HG03108 (cell line): Measurements from ENCODE around the gene FTSJ1.

Source experiments
- ATAC-seq: cut with Tn5 transposase; IDR thresholded peaks from one replicate; pipeline ENCODE4 v1.9.1; 2021; ENCODE audit warnings: moderate library complexity; ENCODE audit not compliant: unreplicated experiment

Gene FTSJ1

DNA sequence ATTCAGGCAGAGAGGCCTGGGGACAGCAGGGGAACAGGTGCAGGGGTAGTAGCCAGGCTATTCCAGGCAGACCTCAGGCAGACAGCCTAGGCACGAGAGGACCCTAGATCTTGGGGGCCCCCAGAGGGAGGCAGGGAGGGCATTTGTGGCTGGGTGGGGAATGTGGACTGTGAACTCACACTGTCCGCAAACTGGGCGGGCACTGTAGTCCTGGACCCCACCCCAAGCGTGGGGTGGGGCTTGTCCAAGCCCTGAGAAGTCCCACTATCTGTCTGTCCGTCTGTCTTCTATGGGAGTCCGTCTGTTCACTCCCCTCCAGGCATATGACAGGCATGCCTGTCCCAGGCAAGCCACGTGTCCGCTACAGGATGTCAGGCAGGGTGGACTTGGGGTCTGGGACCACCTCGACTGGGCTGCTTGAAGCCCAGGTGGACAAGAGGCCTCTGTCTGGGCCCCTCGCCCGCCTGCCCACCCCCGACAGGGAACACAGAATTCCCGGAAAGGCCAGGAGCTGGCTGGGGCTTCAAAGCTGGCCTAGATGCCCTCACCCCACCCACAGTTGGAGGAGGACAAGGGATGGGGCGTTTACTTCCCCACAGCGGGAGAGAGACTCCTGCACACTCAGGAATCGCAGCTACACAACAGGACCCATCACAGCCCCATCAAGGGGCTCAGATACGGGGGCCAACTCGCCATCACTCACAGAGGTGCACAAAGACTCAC is 5.7 kb upstream of the FTSJ1 start, which contains the start of gene SLC38A5:
Gene SLC38A5, minus strand, starts transcription at position 151 of the 723 bp plus-strand sequence. CDS start 2,336 bp downstream, outside the sequence.
- no peak for ATAC-seq

DNA sequence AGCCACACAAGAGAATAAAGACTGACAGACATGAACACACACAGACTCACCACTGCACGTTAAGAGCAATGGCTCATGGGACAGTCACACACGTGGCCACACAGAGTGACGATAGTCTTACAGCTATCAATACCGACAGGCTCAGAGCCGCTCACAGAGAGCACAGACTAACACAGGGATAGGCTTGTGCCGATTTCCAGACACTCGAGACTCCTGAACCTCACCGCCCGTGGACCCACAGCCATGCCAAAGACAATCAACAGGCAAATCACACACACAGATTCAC is 5.2 kb upstream of the FTSJ1 start:
- ATAC-seq, result no peak

DNA sequence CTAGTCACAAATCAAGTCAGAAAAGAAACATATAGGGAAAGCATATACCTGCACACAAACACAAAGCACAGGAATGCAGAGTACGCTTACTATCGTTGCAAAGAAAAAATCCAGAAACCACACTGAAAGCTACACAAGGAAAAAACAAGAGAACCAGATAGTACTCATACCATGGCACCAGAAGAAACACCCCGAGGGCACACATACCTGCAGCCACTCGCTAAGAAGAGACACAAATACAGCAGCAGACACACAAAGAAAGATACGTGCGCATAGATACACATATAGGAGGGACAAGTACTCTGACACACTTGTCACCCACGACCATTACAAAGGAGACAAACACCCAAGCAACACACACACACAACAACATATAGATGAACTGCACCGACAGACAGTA is 4.5 kb upstream of the FTSJ1 start:
- no peak for ATAC-seq

DNA sequence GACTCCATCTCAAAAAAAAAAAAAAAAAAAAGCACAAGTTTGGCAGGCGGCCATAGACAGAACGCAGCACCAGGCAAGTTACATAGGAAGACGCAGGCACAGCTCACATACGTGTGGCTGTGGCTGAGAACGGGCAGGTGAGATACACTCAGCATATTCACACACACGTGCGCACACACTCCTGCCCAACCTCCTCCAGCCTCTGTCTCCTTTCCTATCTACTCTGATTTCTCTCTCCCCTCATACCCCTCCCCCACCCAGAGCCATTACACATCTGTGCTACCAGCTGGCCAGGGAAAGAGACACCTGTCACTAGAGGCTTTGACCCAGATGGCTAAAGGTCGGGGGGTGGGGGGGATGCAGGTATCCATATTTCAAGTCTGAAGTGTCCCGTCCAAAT is 3.8 kb upstream of the FTSJ1 start:
- no peak for ATAC-seq

DNA sequence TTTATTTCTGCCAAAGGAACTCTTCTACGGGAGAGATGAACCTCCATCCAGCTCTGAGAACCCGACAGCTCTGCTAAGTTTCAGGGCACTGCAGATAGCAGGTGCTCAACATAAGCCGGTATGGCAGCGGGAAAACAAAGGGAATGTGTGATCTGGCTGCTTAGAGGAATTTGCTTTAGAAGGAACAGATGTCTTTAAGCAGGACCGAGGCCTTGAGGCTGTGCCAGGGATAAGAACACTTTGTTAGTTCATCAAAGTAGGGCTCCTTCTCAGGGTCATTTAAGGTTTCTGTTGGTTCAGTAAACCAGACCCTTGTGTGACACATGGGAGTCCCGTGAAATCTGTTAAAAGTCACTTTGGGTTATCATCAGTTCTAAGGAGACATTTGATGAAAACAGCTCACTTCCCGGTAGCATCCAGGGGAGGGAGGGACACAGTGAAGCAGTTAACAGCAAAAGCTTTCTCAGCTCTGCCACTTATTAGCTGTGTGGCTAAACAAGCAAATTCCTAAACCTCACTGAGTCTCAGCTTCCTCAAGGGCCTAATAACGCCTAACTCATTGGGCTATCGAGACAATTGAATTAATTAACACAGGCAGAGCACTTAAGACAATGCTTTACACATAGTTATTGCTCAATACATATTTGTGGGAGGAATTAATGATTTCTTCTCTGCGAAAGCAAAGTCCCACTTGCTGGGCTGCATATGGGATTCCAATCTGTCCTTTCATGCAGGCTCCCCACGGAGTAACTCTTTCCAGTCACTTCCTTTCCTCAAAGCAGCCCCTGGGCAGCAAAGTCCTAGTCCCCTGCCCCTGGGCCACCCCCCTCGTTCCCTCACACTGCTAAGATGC is 2.9 kb upstream of the FTSJ1 start:
- ATAC-seq, result no peak

DNA sequence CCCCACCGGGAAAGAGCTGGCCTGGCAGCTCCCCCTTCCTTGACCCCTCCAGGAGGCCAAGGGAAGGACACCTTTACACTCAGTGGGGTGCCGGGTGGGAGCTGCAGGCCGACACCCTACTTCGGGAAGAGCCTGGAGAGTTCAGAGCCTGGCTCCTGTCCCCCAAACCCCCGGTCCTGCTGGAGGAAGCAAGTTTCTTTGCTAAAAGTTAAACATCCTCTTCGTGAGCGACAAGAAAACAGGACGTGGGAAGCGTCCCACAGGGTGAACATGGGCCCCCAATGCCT is 2.4 kb upstream of the FTSJ1 start:
- no peak for ATAC-seq

DNA sequence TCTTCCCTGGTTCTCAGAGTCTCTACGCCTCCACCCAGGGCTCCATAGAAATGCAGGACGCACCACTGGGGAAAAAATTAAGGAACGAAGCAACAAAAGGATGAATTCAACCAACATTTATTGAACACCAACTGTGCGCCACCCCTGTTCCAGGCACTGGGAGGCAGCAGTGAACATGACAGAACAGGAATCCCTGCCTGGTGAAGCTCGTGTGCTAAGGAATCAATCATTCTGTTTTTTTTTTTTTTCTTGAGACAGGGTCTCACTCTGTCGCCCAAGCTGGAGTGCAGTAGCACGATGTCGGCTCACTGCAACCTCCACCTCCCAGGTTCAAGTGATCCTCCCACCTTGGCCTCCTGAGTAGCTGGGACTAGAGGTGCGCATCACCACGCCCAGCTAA is 1.9 kb upstream of the FTSJ1 start:
- no peak for ATAC-seq

DNA sequence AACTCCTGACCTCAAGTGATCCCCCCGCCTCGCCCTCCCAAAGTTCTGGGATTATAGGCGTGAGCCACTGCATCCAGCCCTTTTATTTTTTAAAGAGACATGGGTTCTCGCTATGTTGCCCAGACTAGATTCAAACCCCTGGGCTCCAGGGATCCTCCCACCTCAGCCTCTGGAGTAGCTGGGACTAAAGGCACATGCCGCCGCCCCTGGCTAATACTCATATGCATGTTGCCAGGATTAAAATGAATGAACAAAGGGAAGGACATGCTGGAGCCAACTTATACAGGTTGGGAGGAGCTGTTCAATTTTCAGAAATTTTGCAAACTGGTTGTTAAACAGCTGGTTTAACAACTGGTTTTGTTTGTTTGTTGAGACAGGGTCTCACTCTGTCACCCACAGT is 1.4 kb upstream of the FTSJ1 start:
- no peak for ATAC-seq

DNA sequence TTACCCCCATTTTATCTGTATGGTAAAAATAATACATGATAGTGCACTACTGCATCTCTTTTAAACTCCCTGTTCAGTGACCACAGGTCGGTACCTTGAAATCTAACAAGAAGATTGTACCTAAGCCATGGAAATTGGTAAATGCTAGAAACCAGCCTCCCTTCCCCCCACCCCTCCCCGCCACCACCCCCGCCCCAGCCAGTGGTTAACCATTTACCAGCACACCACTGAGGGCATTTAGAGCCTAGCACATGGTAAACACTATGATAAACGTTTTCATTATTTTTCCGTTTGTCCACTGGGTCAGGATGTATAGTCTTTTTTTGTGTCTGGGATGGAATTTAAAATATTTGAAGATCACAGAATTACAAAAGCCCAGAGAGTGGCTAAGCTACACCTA is 703 bp upstream of the FTSJ1 start:
- ATAC-seq, result no peak

DNA sequence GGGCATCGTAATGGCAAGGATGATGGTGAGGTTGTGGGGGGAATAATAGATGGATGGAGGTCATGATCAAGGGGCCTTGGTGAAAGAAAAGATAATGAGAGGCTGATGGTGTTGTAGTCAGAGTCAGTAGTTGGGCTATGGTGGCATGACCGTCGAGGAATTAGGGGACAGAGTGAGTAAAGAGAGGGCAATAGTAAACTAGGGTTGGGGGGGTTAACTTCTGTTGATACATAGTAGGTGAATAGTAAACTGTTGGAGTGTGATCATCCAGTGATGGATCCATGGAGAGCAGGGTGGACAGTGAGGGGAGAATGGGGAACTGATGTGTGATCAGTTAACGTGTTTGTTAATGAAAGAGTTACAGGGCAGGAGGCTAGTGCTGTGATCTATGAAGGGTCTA is 920 bp downstream of the FTSJ1 start:
- no peak for ATAC-seq

DNA sequence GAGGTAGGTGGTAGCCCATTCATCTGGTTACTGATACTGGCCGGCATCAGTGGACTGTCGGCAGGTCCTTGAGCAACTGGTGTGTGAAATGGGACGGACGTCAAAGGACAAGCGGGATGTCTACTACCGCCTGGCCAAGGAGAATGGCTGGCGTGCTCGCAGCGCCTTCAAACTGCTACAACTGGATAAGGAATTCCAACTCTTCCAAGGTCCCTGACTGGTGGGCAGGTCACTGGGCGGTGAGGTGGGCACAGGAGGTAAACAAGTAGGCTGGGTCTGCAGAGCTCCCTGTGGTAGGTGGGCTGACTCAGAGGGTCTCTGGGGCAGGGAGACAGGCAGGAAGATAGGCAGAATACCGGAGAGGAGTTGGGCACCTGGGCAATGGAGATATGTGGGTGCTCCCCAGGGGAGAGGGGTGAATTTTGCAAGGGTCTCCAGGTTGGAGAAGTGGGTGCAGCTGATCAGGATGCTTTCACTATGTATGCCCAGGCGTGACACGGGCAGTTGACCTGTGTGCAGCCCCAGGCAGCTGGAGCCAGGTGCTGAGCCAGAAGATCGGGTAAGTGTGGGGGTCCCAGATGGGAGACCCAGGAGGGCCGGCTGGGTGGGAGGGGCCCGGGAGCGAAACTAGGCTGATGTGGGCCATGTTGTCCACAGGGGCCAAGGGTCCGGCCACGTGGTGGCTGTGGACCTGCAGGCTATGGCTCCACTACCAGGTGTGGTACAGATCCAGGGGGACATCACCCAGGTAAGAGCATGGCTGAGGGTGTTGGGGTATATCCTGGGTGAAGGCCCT is 2.2 kb downstream of the FTSJ1 start:
- no peak for ATAC-seq

DNA sequence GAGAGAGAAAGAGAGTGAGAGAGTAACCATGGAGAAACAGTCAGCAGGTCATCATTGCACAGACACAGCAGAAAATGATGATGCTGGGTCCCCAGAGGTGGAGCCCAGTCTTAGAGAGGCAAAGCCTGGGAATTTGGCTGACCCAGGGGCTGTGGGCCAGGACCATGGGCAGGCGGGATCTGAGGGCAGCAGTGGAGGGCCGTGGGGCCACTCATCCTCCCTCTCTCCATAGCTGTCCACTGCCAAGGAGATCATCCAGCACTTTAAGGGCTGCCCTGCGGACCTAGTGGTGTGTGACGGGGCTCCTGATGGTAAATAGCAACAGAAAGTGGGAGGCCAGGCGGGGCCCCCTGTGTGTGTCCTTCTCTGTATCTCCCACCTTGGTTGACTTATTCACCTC is 2.8 kb downstream of the FTSJ1 start:
- no peak for ATAC-seq

DNA sequence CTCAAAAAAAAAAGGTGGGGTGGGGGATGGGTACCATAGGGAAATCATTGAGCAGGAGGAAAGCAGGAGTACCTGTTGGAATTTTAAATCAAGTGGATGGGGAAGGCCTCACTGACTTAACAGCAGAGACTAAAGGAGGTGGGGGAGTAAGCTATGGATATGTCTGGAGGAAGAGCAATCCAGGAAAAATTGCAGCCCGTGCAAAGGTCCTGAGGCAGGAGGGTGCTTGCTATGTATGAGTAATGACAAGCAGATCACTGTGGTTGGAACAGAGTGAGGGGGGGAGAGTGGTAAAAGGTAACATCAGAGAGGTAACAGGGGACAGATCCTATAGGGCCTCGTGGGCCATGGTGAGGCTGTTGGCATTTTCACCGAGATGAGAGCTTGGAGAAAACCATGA is 4.1 kb downstream of the FTSJ1 start:
- no peak for ATAC-seq

DNA sequence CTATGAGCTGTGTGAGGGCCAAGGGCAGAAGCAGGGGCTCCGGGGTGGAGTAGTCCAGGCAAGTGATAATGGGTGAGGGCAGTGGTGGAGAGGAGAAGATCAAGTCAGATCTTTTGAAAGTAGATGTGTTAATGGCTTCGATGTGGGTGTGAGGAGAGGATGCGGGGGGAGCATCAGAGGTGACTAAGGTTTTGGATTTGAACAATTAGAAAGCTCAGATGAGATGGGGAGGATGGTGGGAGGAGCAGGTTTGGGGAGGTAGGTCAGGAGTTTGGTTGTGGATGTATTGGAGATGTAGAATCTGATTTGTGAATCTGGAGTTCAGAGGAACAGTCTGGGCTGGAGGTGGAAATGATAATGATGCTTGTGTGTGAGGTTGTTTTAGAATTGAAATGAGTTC is 4.6 kb downstream of the FTSJ1 start:
- ATAC-seq, result no peak

DNA sequence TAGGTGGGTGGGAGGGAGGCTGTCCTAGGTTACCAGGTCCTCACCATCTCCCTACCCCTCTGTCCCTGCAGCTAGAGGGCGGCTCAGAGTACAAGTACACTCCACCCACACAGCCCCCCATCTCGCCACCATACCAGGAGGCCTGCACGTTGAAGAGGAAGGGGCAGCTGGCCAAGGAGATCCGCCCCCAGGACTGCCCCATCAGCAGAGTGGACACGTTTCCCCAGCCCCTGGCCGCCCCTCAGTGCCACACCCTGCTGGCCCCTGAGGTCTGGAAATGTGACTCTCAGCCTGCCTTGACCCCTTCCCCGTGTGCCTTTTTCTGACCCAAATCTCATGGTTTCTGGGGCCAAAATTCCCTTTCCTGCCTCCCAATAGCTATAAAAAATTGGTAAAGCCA is 6.5 kb downstream of the FTSJ1 start:
- no peak for ATAC-seq

DNA sequence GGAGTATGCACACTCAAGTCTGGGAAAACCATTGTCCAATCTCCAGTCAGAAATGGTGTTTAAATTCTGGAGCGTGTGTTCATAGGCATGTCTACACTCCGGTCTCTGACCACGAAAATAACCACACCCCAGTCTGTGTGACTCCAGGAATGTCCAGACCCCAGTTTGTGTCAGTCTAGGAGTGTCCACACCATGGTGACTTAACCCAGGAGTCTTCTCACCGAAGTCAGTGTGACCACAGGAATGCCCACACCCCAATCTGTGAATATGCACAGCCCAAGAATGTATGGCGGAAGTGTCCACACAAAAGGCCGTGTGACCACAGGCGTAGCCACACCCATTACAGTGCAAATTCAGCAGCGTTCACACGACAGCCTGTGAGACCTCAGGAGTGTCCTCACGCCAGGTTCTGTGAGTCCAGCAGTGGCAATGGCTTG is 11.4 kb downstream of the FTSJ1 start:
- ATAC-seq, result no peak

DNA sequence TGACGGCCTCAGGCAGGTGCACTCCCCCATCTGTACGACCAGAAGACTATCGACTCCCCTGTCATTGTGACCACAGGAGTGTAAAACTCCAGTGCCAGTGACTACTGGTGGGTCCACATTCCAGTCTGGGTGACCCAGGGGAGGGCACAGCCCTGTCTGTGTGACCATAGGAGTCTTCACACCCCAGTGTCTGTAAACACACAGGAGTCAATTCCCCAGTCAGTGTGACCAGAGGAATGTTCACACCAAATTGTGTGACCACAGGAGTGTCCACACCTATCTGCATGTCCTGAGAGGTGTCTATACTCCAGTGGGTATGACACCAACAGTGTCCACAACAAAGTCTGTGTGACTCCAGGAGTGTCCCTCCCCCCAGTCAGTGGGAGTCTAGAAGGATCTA is 12.0 kb downstream of the FTSJ1 start:
- ATAC-seq, result no peak

DNA sequence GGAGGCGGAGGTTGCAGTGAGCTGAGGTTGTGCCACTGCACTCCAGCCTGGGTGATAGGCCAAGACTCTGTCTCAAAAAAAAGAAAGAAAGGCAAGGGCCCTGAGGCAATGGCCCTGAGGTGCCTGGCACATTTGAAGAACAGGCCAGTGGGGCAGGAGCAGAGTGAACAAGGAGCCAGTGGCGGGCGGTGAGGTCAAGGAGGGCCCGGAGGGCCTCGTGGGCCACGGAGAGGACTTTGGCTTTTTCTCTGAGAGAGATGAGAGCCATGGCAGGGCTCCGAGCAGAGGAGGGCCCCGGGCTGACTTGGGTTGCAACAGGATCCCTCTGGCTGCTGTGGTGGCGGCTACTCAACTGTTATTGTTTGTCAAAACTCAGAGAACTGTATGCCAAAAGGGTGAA is 13.3 kb downstream of the FTSJ1 start:
- ATAC-seq, result no peak

DNA sequence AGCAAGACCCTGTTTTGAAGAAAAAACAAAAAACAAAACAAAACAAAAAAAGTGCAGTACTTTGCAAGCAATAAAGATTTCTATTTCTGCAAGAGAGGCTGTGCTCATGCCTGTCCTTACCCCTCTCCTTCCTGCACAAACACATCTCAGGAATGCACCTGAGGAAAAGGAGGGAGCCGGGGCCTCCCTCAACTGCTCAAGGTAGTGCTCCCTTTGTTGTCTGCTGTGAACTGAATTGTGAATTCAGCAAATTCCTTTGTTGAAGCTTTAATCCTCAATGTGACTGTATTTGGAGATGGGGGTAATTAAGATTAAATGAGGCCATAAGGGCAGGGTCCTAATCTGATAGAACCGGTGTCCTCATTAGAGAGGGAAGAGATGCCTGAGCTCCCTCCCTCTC is 13.9 kb downstream of the FTSJ1 start:
- no peak for ATAC-seq

DNA sequence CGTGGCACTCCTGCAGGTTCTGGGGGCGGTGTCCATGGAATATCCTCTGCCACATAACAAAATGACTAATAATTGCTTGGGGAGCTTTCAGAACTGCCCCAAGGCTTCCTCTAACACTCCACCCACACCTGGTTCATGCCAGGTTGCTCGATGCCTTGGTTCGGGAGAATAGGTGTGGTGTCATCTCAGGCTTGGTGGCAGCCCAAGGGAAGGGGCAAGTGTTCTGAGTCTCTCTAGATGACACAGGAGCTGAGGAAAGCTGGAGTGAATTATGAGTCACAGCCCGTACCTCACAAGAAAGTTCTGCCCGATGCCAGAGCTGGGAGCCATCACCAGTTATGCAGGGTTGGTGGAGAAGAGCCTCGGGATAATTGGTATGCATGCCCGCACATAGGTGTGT is 14.7 kb downstream of the FTSJ1 start:
- ATAC-seq, result no peak

DNA sequence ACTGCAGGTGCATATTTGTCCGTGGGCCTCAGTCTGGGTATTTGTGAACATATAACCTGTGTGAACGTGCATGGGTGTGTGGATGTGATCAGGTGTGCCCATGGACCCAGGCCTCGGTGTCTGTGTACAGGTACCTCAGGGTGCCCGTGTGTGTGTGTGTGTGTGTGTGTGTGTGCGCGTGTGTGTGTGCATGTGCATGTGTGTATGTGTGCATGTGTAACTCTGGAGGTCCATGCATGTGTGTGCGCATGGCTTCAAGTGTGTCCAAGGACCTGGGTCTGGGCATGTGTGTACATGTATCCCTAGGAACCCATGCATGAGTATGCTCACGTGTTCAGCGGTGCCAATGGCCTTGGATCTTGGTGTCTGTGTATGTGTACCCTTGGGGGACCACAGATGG is 15.8 kb downstream of the FTSJ1 start:
- no peak for ATAC-seq

DNA sequence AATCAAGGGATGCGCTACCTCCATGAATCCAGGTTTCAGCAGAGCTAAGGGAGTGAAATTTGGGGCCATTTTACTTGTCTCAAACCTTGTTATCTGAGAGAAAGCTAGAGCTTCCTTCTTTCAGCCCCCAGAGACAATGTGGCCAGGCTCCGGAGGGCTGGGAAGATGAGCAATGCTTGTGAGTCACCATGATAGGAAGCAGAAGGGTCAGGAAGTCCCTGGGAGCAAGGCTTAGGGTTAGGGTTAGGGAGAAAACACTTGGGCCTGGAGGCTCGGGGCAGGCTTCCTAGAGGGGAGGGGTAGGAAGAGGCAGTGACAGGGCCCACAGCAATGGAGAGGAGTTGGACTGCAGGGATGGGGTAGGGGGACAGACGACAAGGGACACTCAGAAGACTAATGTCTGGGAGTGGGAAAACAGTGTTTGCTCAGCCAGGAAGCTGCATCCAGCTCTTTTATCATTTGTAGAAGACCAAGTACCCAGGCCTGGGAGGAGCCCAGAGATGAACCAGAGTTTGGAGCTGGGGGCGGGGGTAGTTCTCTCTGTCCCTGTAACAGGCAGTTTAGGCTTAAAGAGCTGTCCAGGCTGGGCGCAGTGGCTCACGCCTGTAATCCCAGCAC is 16.4 kb downstream of the FTSJ1 start:
- ATAC-seq, result no peak
